ENCODE data around the gene PPM1K.
"Not testable (repeated sequence)": the region's sequence is repeated elsewhere in the genome, so short reads cannot be mapped to it uniquely, and the experiment has no call there.

Gene PPM1K

DNA sequence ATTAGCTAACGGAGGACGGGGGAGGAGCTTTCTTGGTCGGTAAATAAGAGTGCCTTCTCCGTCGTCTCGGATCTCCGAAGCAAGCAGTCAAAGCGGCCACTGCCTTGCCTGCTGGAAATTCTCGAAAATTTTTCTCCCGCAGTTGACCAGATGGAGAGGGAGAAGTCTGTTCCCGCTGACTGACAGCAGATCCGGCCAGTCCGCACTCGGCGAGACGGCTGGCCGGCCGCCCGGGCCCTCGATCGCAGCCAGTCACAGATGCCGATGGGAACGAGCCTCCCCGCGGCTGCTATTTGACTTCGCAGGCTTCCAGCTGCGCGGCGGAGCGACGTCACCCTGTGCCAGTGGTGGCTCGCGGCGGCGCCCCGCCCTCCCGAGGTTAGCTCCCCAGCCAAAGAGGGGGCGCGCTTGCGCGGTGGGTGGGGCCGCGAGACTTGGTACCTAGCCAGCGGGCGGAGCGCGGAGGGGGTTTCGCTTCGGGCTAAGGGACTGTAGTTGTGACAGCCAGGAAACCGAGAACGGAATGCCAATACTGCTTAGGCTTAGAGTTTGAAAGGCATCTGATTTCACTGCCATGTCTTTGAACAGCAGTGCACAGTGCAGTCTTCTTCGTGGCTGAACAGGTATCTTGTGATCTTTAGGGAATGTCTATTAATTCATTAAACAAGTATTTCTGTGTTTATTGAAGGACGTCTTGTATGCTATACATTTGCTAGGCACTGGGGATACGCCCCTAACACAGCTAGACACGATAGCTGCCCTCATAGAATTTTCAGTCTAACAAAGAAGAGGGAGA lies at the start of gene PPM1K:
Gene PPM1K (minus strand): TSS at position 123 of the 796 bp plus-strand sequence. CDS start 5,978 bp downstream, outside the sequence.
- DNase-seq (ENCODE audit: low read depth in 2 of 2): peak; percentile 97

DNA sequence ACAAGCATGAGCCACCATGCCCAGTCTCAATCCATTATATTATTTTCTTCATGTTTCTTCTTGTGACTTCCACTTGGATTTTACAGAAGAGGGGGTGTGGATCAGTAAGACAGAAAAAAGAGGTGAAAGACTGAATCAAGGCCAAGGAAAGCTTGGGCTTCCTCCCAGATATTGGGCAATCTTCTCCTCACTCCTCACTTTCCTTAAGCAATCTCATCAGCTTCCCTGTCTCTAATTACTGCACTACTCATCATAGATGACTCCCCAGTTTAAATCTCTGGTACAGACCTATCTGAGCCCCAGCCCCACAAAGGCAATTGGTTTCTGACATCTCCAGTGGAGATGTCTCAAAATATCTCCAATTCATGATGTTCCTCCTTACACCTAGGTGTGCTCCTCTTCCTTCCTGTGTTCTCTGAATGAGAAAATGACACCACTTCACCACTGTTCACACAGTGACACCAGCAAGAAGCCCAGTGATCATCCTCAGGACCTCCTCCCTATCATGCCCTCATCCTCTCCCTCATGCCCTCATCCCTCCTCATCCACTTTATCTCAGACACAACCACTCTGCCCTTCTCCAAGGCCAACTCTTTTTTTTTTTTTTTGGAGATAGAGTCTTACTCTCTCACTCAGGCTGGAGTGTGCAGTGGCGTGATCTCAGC lies 49.5 kb upstream of the PPM1K start:
- DNase-seq (ENCODE audit: low read depth in 2 of 2): no peak

DNA sequence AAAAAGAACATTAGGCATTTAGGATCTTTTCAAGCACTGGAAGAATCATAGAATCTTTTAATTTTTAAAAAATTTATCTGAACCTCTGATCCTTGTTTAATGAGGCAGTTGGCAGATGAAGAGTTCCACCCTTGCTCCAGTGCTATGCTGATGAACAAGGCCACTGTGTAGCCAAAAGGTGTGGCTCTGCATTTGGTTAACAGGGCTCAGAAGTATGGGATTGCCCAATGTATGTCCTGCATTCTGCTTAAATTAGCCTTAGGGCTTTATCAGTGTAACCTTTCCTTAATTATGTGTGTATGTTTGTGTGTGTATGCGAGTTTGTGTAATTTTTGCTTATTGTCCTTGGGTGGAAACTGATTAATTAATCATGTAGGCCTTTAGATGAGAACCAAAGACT lies 43.3 kb upstream of the PPM1K start:
- DNase-seq (ENCODE audit: low read depth in 2 of 2): no peak

DNA sequence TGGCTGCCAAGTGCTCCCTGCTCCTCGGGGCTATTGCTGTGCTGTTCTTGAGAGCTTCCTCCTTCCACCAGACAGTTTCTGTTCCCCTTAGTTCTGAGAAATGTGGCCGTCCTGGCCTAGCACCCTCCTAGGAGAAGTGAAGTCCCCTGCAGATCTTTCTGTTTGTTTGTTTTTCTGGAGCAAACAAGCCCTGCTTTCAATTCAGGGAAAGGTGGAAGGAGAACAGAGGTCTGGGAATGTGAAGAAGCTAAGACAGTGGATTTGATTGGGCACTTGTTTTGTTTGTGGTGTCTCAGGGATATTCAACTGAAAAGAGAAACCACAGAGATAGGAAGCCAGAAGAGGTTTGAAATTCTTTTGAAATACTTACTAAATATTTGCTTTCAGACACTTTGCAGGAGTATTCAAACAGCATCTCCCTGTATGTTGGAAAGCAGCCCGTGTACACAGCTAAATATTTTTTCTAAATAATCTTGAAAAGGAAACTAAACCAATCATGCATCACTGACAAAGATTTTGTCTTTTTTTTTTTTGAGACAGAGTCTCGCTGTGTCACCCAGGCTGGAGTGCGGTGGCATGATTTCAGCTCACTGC lies 36.5 kb upstream of the PPM1K start:
- no peak for DNase-seq (ENCODE audit: low read depth in 2 of 2)

DNA sequence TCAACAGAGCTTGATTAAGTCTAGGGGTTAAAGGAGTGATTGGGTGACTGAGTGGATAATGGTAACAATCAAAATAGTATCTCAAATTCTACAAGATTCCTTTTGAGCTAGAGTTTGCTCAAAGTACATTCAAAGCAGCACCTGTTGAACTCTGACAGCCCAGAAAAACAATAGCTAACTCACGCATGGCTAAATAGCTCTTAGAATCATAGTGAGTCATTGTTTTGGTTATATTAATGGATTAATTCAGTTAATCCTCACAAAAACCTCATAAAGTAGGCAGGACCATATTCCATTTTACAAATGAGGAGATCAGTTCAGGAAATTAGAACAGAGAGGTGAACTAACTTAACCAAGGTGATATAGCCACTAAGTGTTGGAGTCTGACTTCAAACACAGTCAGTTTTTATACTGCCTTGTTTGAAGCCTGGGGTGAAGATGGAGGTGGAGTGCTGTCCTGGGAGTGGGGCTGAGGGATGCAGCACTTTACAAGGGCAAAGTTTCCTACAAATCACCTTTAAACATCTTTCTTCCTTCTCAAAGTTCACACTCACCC lies 35.9 kb upstream of the PPM1K start:
- no peak for DNase-seq (ENCODE audit: low read depth in 2 of 2)

DNA sequence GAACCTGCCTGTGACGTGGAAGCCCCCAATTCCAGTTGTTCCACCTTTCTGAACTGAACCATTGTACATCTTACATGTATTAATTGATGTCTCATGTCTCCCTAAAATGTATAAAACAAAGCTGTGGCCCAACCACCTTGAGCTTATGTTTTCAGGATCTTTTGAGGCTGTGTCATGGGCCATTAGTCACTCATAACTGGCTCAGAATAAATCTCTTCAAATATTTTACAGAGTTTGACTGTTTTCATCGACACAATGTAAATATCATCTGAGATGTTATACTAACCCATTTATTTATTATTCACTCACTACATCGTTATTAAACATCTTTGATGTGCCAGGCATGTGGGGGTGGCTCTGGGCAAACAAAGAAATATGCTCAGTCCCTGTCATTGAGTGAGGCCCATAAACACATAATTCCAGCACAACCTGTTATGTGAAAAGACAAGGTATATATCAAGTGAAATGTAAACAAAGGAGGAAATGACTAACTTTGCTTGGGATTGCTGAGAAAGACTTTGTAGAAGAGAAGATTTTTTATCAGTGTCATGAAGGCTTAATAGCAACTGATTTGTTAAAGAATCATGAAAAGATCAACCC lies 34.5 kb upstream of the PPM1K start:
- DNase-seq (ENCODE audit: low read depth in 2 of 2): no peak

DNA sequence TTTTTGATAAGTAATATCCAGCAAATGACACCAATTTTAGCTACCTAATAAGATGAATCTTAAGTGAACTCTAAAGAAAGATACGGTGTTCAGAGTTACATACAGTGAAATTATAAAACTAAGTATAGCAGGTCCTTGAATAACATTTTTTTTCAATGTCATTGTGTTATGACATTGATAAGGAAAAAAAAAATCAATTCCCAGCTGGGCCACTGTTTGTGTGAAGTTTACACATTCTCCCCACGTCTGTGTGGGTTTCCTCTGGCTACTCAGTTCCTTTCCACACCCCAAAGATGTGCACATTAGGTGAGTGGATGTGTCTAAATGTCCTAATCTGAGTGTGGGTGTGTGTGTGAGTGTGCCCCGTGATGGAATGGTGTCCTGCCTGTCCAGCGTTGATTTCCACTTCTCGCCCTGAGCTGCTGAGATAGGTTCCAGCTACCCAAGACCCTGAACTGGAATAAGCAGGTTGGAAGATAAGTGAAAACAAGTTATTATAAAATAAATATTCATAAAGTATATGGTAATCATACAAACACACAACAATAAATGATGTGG lies 31.2 kb upstream of the PPM1K start:
- DNase-seq (ENCODE audit: low read depth in 2 of 2): no peak

DNA sequence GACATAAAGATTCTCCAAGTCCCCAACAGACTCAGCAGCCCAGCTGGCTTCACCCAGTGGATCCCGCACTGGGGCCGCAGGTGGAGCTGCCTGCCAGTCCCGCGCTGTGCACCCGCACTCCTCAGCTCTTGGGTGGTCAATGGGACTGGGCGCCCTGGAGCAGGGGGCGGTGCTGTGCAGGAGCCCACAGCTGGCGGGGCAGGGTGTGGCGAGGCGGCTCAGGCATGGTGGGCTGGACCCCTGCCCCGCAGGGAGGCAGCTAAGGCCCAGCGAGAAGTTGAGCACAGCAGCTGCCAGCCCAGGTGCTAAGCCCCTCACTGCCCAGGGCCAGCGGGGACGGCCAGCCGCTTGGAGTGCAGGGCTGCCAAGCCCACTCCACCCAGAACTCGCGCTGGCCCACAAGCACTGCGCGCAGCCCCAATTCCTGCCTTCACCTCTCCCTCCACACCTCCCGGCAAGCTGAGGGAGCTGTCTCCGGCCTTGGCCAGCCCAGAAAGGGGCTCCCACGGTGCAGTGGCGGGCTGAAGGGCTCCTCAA lies 28.8 kb upstream of the PPM1K start:
- not testable (repeated sequence) for DNase-seq (ENCODE audit: low read depth in 2 of 2)

DNA sequence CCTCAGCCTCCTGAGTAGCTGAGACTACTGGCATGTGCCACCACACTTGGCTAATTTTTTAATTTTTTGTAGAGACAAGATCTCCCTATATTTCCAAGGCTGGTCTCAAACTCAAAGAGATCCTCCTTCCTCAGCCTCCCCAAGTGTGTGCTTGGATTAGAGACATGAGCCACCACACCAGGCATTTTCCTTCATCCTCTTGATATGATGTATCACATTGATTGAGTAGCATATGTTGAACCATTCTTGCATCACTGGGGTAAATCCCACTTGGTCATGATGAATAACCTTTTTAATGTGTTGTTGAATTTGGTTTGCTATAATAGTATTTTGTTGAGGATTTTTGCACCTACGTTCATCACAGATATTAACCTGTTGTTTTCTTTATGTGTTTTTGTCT lies 24.2 kb upstream of the PPM1K start:
- no peak for DNase-seq (ENCODE audit: low read depth in 2 of 2)

DNA sequence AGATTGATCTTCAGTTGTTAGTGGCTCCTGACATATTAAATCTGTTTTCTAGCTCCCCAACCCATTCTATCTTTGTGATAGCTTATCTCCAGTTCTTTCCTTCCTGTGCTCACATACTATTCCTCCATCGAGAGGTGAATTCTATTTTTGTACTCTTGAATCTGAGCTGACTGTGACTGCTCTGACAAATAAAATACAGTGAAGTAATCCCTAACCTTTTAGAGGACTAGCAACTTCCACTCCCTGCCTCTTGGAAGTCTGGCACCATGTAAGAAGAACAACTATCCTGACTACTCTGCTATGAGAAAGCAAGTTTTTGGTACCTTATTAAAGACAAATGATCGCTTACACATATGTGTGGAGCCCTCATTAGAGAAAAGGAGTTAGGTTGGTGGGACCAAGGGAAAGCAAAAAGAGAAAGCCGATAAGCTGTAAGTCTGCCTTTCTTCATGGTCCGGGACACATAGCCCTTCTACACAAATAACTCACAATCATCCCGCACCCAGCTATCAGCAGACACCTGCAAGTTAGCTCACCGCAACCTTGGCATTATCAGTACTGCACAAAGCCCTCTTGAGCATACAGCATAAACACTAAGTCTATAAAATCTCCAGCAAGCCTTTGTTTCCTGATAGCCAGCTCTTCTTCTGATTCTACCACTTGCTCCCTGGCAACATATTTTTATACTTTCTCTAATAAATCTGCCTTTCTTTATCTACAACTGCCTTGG lies 13.5 kb upstream of the PPM1K start:
- DNase-seq (ENCODE audit: low read depth in 2 of 2): no peak

DNA sequence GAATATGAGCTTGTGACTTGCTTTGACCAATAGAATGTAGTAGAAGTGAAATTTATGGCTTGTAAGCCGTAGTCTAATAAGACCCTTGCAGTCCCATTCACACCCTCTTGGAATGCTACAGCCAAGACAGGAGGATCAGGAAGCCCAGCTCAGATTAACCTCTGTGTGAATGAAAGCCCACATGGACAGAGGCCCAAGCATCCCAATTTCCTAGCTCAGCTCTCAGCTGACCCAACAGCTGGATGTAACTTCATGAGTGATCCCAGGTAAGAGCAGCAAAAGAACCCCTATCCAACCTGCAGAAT lies 12.8 kb upstream of the PPM1K start:
- DNase-seq (ENCODE audit: low read depth in 2 of 2): no peak

DNA sequence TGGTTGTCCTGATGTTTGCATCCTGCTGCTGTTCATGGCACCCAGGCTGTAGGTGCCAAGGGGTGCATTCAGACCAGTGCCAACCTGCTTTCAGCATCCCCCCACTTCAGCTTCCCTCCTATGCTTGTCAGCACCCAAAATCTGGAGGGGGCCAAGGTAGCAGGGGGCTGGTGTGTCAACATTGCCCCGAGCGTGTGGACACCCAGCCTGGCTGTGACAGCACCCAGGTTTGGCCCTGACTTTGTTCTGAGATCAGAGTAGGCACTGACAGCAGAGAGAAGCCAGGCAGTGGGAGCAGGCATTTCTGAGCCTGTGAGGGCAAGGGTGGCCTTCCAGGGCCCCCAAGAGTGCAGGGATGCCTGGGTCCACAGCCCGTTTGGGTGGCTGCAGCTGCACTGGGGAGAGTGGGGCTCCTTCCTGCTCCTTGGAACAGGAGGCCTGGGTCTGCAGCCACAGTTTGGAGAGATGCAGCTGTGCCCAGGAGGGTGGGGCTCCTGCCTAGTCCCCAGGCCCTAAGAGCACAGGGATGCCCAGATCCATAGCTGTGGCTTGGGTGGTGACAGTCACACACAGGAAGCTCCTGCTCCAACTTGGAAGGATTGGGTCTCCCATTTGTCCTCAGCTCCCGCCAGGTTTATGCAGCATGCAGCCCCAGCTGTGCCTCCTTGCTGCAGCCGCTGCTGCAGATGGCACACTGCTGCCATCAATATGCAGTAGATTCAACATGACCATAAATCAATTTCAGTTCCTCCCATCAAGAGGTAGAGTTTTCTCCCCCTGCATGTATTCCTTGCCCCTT lies 12.3 kb upstream of the PPM1K start:
- no peak for DNase-seq (ENCODE audit: low read depth in 2 of 2)

DNA sequence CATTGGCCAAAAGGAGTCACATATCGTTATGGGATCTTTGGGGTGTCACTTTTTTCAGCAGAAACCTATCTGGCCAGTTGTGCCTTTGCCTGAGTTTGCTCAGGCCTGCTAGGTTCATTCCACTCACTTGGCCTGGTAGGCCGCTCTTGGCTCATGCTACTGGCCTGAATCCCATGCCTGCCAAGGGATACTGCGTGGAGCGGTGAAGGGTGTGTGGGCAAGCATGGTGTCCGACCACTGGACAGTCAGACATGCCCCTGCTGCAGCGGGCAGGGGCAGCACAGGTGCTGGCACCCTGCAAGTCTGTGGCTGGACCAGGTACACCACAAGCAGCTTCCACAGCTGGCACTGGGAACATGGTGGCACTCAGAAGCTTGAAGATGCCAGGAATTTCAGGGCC lies 11.3 kb upstream of the PPM1K start:
- no peak for DNase-seq (ENCODE audit: low read depth in 2 of 2)

DNA sequence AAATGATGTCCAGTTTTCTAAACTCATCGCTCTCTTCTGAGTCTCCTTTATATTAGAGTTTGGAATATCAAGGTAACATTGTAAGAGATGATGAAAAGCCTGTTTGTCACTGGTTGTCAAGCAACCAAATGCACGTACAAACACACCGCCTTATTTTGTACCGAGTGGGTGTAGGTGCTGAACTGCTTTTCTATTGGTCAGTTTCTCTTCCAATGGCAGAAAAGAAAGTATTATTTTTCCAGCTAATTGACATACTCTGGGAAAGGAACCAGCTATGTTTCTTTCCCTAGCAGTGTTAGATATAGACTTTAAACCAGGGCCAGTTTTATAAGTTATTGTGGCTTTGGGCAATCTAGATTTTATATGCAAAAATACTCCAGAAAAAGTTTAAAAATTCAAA lies 6.6 kb upstream of the PPM1K start:
- DNase-seq (ENCODE audit: low read depth in 2 of 2): no peak

DNA sequence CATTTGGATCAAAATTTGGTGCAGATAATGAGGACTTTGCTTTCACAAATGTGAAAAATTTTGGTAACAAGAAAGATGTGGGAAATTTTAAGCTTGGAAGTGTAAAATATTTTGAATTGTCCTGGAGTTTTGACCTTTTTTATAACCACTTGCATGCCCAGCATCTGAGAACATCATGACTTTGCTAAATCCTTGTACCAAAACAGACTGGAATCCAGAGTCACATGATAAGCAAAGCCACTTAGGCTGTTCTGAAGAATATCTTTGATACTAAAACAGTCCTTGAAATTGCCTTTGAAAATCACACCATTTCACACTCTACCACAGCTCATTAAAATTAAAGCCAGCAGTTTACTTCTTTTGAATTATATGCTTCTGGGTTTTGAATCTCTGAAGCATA lies 2.5 kb upstream of the PPM1K start:
- no peak for DNase-seq (ENCODE audit: low read depth in 2 of 2)

DNA sequence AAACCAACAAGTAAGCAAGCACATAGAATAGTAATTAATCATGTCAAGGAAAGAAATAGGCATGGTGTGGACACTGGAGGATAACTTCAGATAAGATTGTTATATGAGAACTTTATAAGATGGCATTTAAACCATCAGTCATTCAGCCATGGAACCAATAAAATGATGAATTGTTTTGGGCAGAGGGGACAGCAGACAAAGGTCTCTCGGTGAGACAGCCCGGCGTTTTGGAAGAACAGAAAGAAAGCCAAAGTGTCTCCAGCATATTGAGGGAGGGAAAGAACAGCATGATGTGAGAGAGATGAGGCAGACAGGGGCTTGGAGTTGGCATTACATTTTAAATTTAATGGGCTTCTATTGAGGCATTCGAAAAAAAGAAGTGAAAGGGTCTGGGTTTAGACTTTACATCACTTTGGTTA lies 883 bp upstream of the PPM1K start:
- DNase-seq (ENCODE audit: low read depth in 2 of 2): no peak

DNA sequence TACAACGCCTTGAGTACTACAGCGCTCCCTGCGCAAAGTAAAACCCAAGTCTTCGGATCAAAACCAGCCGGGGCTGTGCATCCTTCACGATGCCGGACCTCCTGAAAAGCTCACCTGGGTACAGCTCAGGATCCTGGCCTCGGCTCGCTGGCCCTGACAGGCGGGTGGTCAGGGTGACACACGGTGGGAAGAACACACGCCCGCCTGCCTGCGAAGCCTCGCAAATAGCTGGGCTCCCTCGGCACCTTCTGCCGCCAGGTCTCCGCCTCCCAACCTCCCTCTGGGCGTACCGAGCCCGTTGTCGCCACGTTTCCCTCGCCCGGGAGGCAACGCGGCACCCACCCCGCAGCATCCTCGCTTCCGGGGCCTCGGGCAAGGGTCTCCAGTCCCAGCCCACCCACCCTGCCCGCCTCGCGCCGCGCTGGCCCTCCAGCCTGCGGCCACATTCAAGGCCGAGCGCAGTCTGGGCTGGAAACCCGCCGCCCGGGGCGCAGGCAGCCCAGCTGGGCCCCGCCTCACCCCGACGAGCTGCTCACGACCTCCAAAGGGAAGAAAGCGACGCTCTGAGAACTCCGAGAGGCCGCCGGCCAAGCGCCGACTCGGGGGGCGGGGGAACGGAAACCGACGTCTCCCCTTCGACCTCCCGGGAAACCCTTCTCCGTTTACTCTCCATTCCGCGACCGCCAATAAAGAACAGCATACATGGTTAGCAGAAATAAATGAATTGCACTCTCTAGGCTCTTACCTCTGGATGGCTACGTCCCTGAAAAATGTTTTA lies 511 bp downstream of the PPM1K start:
- DNase-seq (ENCODE audit: low read depth in 2 of 2): peak; percentile 29 to 30

DNA sequence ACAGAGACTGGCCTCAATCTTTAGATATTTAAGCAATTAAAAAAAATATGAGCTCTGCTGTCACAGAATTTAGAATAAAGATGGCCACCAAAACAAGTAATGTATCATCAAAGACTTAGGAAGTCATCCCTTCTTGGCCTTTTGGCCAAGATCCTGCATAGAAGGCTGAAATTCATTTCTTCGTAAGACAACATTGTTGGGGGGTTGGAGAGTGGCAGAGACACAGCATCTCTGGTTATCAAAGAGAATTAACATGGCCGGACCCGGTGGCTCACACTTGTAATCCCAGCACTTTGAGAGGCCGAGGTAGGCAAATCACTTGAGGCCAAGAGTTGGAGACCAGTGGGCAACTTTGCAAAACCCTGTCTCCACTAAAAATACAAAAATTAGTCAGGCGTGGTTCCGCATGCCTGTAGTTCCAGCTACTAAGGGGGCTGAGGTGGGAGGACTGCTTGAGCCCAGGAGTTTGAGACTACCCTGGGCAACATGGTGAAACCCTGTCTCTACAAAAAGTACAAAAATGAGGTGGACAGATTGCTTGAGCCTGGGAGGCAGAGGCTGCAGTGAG lies 4.0 kb downstream of the PPM1K start:
- no peak for DNase-seq (ENCODE audit: low read depth in 2 of 2)

DNA sequence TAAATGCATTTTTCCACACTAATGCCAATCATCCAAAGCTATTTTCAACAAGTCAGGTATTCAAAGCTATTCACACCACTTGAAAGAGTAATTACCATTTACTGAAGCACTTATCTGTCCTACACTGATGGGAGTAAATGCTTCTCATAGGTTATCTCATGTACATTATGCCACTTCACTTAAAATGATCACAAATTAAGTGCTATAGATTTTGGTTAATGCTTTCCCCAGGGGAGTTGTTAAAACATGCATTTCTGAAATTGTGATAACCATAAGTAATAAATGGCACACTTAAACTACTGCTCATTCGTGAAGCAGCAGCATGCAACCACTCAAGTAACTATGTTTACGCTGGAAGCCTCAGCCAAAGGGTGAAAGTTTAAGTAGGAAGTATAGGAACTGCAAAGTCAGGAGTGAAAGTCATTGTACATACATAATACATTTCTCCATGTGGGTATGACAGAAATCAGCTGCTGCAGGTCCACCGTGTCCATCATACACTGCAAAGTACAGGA lies 6.6 kb downstream of the PPM1K start:
- no peak for DNase-seq (ENCODE audit: low read depth in 2 of 2)
